BJ (cell line): ENCODE data around the gene DRGX. TPM values are rescaled to one million over a fixed set of nuclear protein-coding genes. Genes with fewer than 3 reads are reported as not detected.

ENCODE experiments used
- CTCF ChIA-PET: fragments of 350-600 bp; formaldehyde crosslinking; extraction: SDS; loops from one replicate; lab custom pipeline; 2021; ENCODE audit warnings: antibody characterized with exemption, inconsistent platforms; lab: Yijun Ruan, JAX
- POLR2A ChIA-PET: fragments of 300-600 bp; sonication (Branson Sonifier 250); formaldehyde crosslinking; extraction: SDS; loops from one replicate; lab custom pipeline; 2021; ENCODE audit warnings: antibody characterized with exemption; lab: Charles Lee
- DNase-seq: peaks from one replicate; pipeline ENCODE4 v3.0.0-alpha.2; 2011; ENCODE audit warnings: low read depth
- H3K27me3 ChIP-seq: 2 replicates; pipeline ENCODE4 v1.6.0; 2011; ENCODE audit warnings: low read length; ENCODE audit not compliant: control insufficient read depth, insufficient read depth
- H3K36me3 ChIP-seq: 2 replicates; pipeline ENCODE4 v1.5.1; 2011; ENCODE audit warnings: low read length; ENCODE audit not compliant: control insufficient read depth, insufficient read depth
- H3K4me3 ChIP-seq: 2 replicates; pipeline ENCODE4 v1.5.1; 2011; ENCODE audit warnings: low read depth, mild to moderate bottlenecking, control low read depth, low read length
- polyA plus RNA-seq: library from polyadenylated mRNA; depleted of rRNA; stranded (reverse); fragments of >200 nt; gene quantifications from 2 replicates; pipeline ENCODE4 v1.2.3, GENCODE V29; 2011
- TF ChIP-seq, protein P1 (sequence below): IDR thresholded peaks from 2 replicates; pipeline ENCODE4 v1.5.1; 2011; ENCODE audit warnings: low read depth, mild to moderate bottlenecking, control low read depth, inconsistent platforms, low read length, moderate library complexity; ENCODE audit not compliant: insufficient read depth

The DRGX gene
- polyA plus RNA-seq, 1 experiment, result 0.06 TPM

DNA sequence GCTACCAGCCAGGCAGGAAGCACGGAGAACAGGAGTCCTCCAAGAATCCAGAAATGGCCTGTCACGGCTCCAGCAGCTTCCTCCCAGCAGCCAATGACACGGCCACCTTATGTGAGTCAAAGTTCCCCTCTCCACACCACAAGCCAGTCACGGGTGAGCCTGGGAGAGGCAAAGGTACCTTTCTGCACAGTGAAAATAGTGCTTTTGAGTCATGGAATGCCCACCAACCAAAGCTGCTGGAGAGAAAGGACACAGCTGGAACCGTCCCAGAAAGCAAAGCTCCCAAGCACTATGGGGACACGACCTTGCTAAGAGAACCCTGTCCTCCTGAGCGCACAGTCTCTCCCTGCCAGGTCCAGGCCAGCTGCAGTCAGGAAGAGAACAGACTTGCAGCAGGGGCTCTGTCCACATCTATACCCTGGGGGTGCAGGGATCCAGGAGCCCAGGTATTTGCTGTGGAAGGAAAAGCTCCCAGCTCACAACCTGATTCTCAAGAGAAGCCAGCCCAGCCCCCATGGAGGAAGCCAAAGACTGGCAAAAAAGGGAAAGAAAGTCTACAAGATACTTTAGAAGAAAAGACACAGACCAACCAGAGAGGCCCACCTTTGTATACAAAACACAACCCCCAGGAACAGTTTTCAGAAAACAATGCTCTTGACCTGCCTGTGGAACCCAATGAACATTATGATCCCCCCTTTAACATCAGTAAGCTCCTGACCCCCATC is 72.6 kb downstream of the DRGX start:
- Histone ChIP-seq H3K4me3 (no peak overlapping the region), H3K27me3 (peaks cover 3% of the 10 kb centered on the region; the same call in 1 of the 2 replicates), H3K36me3 (no peaks in the 10 kb centered on the region)
- CTCF ChIA-PET, result interaction anchor here (0.6 kb wide), 1 partner anchor 273 kb away, joined by 3 read pairs; no protein-coding TSS in a partner anchor
- POLR2A ChIA-PET, result no interaction called here
- TF ChIP-seq, protein P1, sequence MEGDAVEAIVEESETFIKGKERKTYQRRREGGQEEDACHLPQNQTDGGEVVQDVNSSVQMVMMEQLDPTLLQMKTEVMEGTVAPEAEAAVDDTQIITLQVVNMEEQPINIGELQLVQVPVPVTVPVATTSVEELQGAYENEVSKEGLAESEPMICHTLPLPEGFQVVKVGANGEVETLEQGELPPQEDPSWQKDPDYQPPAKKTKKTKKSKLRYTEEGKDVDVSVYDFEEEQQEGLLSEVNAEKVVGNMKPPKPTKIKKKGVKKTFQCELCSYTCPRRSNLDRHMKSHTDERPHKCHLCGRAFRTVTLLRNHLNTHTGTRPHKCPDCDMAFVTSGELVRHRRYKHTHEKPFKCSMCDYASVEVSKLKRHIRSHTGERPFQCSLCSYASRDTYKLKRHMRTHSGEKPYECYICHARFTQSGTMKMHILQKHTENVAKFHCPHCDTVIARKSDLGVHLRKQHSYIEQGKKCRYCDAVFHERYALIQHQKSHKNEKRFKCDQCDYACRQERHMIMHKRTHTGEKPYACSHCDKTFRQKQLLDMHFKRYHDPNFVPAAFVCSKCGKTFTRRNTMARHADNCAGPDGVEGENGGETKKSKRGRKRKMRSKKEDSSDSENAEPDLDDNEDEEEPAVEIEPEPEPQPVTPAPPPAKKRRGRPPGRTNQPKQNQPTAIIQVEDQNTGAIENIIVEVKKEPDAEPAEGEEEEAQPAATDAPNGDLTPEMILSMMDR, result no peak
- DNase-seq, result no peak

DNA sequence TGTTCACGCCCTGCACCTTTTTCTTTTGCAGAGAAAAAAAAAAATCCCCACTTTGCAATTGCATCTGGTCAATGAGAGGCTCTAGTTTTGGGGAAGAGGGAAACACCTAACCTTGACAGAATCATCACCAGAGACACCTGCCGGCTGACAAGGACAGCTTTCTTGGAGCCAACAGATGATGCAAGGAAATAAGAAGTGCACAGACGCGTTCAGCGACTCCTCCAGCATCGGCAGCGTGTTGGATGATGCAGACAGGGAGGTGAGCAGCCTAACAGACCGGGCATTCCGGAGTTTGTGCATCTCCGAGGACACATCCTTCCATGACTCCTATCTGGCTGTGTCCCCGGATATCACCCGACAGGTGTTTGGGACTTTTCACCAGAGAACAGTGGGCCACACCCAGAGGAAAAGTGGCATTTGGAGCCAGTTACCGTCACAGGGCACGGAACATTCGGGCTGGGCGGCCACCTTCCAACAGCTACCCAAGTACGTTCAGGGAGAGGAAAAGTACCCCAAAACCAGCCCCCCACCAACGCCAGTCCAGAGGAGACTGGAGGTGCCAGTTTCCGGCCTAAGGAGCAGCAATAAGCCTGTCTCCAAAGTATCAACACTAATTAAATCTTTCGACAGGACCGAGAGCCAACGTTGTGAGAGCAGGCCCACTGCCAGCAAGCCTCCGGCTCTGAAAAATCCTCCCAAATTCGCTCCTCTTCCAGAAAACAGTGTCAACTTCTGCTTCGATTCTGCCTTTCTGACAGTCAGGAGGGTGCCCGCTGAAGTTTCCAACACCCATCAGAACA is 73.3 kb downstream of the DRGX start:
- DNase-seq, result no peak
- H3K4me3 ChIP-seq, result no peak overlapping the region
- POLR2A ChIA-PET, result no interaction called here
- H3K27me3 ChIP-seq, result peaks cover 5% of the 10 kb centered on the region; the same call in 1 of the 2 replicates
- TF ChIP-seq, protein P1, result no peak
- no peaks in the 10 kb centered on the region for H3K36me3 ChIP-seq
- CTCF ChIA-PET, result interaction anchor here (0.7 kb wide), 1 partner anchor 28 kb away, joined by 4 read pairs; no protein-coding TSS in a partner anchor

DNA sequence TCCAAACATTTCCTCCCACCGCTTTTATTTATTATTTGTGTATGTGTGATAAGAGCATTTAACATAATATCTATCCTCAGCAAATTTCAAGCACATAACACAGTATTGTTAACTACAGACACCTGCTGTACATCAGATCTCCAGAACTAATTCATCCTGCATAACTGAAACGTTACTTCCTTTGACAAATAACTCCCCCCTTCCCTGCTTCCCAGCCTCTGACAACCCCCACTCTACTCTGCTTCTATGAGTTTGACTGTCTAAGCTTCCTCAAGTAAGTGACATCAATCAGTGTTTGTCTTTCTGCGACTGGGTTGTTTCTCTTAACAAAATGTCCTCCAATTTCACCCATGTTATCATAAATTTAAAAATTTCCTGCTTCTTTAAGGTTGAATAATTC is 74.9 kb downstream of the DRGX start:
- Histone ChIP-seq H3K36me3 (no peaks in the 10 kb centered on the region), H3K4me3 (no peak overlapping the region), H3K27me3 (peaks cover 4% of the 10 kb centered on the region; the same call in 1 of the 2 replicates)
- CTCF ChIA-PET, result no interaction called here
- no peak for DNase-seq
- TF ChIP-seq, protein P1, result no peak
- POLR2A ChIA-PET, result no interaction called here

DNA sequence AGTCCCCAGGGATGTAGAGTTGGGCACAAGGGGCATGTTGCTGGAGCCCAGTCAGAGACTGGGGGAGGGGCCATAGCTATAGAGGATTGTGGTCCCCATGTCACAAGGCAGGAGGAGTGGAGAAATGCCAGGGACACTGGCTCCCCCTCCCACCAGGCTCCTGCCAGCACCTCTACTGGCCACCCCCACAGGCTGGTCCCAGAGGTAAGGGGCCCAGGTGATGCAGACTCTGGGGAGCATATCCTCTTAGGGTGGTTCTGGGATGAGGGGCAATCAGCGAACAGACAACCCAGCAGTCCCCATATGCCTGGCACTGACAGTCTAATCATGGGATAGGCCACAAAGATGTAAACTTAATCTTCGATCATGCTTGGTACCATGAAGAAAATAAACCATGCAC is 75.7 kb downstream of the DRGX start:
- POLR2A ChIA-PET, result no interaction called here
- CTCF ChIA-PET, result no interaction called here

More for the DNA sequence above, 75.7 kb downstream of the DRGX start:
- Histone ChIP-seq H3K36me3 (no peaks in the 10 kb centered on the region), H3K27me3 (peaks cover 4% of the 10 kb centered on the region; the same call in 1 of the 2 replicates), H3K4me3 (no peak overlapping the region)
- no peak for DNase-seq
- TF ChIP-seq, protein P1, result no peak
